ENCODE measurements around the gene VIPR2. TPM values are rescaled to one million over a fixed set of nuclear protein-coding genes. Genes with fewer than 3 reads are reported as not detected.
"Not testable (repeated sequence)": the region's sequence is repeated elsewhere in the genome, so short reads cannot be mapped to it uniquely, and the experiment has no call there.

The VIPR2 gene
- total RNA-seq, 4 donors from 2014 or later, result 0.53 to 2.5 (median 1.8) TPM

DNA sequence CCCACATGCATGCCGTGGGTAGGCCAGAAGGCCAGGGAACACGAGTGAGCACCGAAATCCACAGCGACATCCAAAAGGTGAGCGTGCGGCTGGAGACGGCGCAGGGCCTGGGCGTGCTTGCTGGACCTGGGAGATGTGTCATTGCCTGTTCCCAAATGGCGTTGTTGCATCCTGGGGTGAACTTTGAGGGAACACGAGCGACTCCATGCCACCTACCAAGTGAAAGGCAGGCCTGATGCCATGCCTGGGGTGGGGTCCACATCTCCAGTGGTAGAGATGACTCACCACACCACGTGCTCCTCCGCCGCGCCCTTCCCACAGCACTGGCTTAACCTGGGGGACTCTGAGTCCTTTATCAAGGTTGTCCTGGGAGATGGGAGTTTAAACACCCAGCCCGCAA, 24.7 kb upstream of the VIPR2 start:
- Histone ChIP-seq H3K27me3 (no peaks in the 10 kb centered on the region), H3K36me3 (no peaks in the 10 kb centered on the region), H3K27ac (no peak overlapping the region), H3K4me3 (no peak overlapping the region), H3K9me3 (no peaks in the 10 kb centered on the region), H3K4me1 (no peaks in the 10 kb centered on the region)
- TF ChIP-seq, protein P1, sequence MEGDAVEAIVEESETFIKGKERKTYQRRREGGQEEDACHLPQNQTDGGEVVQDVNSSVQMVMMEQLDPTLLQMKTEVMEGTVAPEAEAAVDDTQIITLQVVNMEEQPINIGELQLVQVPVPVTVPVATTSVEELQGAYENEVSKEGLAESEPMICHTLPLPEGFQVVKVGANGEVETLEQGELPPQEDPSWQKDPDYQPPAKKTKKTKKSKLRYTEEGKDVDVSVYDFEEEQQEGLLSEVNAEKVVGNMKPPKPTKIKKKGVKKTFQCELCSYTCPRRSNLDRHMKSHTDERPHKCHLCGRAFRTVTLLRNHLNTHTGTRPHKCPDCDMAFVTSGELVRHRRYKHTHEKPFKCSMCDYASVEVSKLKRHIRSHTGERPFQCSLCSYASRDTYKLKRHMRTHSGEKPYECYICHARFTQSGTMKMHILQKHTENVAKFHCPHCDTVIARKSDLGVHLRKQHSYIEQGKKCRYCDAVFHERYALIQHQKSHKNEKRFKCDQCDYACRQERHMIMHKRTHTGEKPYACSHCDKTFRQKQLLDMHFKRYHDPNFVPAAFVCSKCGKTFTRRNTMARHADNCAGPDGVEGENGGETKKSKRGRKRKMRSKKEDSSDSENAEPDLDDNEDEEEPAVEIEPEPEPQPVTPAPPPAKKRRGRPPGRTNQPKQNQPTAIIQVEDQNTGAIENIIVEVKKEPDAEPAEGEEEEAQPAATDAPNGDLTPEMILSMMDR (IDR thresholded peaks at IDR 0.05), result no peak
- TF ChIP-seq POLR2A (IDR thresholded peaks at IDR 0.05), result no peak
- no peak for DNase-seq

DNA sequence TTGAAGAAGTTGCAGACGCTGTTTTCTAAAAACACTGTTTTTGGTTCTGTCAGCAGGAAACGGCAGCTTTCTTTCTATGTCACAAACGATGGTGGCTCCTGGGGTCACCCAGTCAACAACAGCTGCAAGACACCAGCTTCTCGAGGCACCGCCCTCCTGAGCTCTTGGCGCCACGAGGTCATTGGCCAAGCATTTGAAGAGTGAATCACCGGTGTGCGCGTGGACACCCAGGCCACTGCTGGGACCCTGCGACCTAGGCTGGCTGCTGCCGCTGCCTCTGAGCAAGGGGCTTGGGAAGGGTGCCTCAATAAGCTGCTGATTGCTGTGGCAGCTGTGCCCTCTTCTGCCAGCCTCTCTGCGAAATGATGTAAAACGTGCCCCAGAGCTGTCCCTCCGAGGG, 22.5 kb upstream of the VIPR2 start:
- H3K27ac ChIP-seq, result no peak overlapping the region
- no peaks in the 10 kb centered on the region for H3K36me3 ChIP-seq
- H3K9me3 ChIP-seq, result no peaks in the 10 kb centered on the region
- H3K27me3 ChIP-seq, result no peaks in the 10 kb centered on the region
- TF ChIP-seq POLR2A (IDR thresholded peaks at IDR 0.05), result no peak
- TF ChIP-seq, protein P1 (IDR thresholded peaks at IDR 0.05), result no peak
- no peak overlapping the region for H3K4me3 ChIP-seq
- H3K4me1 ChIP-seq, result no peaks in the 10 kb centered on the region
- no peak for DNase-seq

DNA sequence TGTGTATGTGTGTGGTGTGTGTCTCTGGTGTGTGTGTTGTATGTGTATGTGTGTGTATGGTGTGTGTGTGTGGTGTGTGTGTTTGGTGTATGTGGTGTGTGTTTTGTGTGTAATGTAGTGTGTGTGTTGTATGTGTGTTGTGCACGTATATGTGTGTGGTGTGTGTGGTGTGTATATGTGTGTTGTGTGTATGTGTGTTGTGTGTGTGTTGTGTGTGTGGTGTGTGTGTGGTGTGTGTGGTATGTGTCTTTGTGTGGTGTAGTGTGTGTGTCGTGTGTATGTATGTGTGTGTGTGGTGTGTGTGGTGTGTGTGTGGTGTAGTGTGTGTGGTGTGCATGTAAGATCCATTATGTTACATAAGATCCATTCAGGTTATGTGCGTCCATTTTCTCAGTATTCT, 21.9 kb upstream of the VIPR2 start:
- no peaks in the 10 kb centered on the region for H3K9me3 ChIP-seq
- H3K27ac ChIP-seq, result no peak overlapping the region
- no peak overlapping the region for H3K4me3 ChIP-seq
- DNase-seq, result no peak
- no peaks in the 10 kb centered on the region for H3K4me1 ChIP-seq
- H3K36me3 ChIP-seq, result no peaks in the 10 kb centered on the region
- no peaks in the 10 kb centered on the region for H3K27me3 ChIP-seq
- TF ChIP-seq, protein P1 (IDR thresholded peaks at IDR 0.05), result no peak
- no peak for TF ChIP-seq POLR2A (IDR thresholded peaks at IDR 0.05)

DNA sequence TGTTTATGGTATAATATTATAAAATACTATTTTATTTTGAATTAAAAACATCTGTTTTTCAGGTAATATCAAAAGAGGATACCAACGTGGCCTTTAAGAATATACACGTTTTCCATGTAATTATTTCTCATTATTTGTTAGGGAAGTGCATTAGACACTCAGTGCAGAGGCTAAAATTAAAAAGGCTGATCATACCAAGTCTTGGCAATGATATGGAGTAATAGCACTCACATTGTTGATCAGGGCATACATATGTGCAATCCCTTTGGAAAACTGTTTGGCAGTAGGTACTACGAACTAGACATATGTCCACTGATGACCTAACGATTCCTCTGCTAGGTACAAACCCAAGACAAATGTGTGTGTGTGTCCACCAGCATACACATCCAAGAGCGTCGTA, 20.7 kb upstream of the VIPR2 start:
- Histone ChIP-seq H3K4me3 (no peak overlapping the region), H3K27me3 (no peaks in the 10 kb centered on the region), H3K9me3 (no peaks in the 10 kb centered on the region), H3K27ac (no peak overlapping the region), H3K36me3 (no peaks in the 10 kb centered on the region), H3K4me1 (no peaks in the 10 kb centered on the region)
- TF ChIP-seq, protein P1 (IDR thresholded peaks at IDR 0.05), result no peak
- no peak for TF ChIP-seq POLR2A (IDR thresholded peaks at IDR 0.05)
- DNase-seq, result no peak

DNA sequence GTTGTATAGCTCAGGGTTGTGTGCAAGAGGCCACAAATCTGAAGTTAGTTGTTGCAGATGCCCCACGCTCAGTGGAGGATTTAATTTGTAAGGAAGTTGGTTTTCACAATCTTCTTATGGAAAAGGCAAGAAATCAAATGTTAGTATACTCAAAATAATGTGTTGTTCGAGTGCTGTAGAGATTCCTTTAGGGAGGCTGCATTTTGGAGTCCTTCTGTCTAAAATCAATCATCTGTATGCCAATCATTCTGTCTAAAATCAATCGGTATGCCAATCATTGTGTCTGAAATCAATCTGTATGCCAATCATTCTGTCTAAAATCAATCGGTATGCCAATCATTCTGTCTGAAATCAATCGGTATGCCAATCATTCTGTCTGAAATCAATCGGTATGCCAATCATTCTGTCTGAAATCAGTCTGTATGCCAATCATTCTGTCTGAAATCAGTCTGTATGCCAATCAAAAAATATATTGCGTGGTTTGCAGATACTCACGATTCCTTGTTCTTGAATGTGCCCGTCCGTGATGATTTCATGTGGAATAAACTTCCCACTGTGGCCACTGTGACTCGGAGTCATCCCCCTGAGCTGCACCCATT, 19.1 kb upstream of the VIPR2 start:
- not testable (repeated sequence) for H3K27me3 ChIP-seq, DNase-seq, H3K27ac ChIP-seq, H3K9me3 ChIP-seq, H3K4me1 ChIP-seq, H3K36me3 ChIP-seq, H3K4me3 ChIP-seq

DNA sequence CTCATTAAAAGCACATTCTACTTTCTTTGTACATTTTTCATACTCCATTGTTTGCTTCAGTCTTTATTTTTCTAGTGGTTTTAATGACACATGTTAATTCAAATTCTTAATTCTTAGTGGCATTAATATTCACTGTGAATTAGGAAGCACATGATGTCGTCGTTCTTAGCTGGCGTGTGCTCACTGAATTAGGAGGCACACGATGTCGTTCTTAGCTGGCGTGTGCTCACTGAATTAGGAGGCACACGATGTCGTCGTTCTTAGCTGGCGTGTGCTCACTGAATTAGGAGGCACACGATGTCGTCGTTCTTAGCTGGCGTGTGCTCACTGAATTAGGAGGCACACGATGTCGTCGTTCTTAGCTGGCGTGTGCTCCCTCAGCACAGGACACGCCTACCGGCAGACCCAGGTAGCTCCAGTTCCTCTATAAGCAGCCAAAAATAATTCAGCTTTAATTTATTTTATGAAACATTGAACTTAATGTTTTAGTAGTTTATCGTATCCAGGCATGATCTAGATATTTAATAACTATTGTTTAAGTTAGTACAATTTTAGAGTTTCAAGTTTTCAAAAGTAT, 17.5 kb upstream of the VIPR2 start:
- DNase-seq, H3K27me3 ChIP-seq, H3K9me3 ChIP-seq, H3K36me3 ChIP-seq, H3K4me3 ChIP-seq, H3K27ac ChIP-seq, H3K4me1 ChIP-seq: not testable (repeated sequence)

DNA sequence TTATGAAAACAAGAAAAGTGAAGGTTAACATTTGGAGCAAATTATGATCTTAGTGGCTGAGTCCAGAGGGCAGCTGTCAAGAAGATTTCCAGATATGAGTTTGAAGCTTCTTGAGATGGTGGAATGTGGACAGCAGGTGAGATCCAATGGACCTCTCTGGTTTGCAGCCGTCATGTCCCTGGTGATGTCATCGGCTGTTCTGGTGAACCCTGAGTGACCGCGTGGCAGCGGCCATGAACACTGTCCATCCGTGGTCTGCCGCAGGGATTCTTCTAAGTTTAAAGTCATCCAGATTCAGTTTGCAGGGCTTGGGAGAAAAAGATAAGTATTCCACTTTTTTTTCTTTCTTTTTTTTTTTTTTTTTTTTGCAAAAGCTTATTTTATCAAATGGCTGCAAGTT, 15.8 kb upstream of the VIPR2 start:
- Histone ChIP-seq H3K9me3 (no peaks in the 10 kb centered on the region), H3K4me3 (no peak overlapping the region), H3K27ac (no peak overlapping the region), H3K36me3 (no peaks in the 10 kb centered on the region), H3K27me3 (no peaks in the 10 kb centered on the region), H3K4me1 (no peaks in the 10 kb centered on the region)
- no peak for DNase-seq
- TF ChIP-seq, protein P1 (IDR thresholded peaks at IDR 0.05), result no peak
- TF ChIP-seq POLR2A (IDR thresholded peaks at IDR 0.05), result no peak
